GM19238 (cell line): ENCODE data around the gene NRP1.

Source experiments
- DNase-seq: peaks from one replicate; pipeline ENCODE4 v3.0.0; 2011; ENCODE audit warnings: low spot score; ENCODE audit not compliant: insufficient read length

The NRP1 gene

DNA sequence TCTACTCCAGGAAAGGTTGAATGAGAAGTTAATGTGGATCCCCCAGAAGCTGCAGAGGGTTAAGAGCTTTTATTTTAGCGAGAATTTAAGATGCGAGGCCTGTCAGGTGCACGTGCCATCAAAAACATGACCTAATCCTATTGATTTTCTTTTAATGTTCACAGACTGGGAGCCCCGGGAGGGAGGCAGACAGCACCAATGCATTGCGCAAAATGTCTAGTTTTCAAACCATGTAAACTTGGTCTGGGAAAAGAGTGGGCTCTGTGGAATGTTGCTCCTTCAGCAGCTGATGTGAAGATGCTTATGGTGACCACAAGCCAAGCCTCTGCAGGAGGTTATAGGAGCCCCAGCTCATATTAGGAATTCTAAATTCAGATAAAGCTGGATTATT lies 204.5 kb downstream of the NRP1 start:
- no peak for DNase-seq

DNA sequence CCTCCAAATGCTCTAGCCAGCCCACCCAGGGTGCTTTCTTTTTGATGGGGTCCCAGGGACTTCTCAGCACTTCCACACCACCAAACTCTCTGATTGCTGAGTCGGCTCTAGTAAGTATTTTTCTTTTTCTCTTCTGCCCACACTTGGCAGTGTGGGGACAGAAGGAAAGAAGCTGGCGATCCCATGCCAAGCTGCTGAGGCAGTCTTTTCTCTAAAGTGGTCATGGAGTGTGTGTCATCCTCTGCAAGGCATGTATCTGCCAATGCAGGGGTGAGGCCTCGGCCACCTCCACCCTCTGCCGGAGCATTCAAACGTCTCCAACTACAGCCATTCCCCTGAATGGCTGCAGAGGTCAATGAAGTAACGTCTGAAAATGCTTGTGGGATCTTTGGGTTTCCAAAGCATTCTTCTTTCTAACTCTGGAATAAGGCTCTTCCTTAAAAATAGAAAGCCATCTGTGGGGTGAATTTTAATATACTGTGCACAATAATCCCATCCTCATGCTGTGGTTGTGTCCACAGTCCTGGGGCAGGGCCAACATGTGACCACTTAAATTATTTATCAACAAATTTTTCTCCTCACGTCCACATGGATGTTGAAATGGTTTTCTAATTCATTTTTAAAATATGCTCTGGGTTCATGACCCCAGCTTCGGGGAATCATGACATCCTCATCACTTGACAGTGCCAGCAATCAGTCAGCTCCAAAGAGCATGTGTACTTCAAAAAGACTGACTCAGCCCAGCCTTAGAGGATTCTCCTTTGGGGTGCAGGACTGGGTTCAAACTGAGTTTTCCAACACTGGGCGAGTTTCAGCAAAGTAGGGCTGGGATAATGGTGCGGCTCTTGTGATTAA lies 205.1 kb downstream of the NRP1 start:
- DNase-seq: no peak

DNA sequence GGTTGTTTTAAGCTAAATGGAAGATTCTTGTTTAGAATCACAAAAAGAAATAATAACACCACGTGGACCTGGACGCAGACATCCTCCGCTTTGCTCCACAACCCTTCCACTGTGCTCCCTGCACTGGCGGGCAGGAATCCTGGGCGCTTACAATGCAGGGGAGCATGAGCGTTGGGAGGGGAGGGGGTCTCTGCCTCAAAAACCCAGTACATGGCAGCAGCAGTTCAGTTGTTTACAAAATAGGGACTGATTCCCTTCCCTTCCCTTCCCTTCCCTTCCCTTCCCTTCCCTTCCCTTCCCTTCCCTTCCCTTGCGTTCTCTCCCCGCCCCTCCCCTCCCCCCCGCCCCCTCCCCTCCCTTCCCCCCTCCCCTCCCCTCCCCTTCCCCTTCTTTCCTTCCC lies 206.8 kb downstream of the NRP1 start:
- no peak for DNase-seq
